OCI-LY1 (cell line): ENCODE results near the gene NUDT13.

ENCODE experiments used
- H2AFZ ChIP-seq: fragments of 200-600 bp; sonication (generic), shearing (Covaris generic); 2 replicates; pipeline ENCODE4 v1.6.0; 2014; ENCODE audit warnings: antibody characterized with exemption, mild to moderate bottlenecking, low read length
- H3F3A ChIP-seq: fragments of 200-600 bp; sonication (generic), shearing (Covaris generic); 2 replicates; pipeline ENCODE4 v1.6.0; 2014; ENCODE audit warnings: mild to moderate bottlenecking, antibody characterized with exemption, low read length, moderate library complexity; ENCODE audit not compliant: insufficient read depth
- H3K27ac ChIP-seq: fragments of 200-600 bp; sonication (generic); 2 replicates; pipeline ENCODE4 v1.5.1; 2014; ENCODE audit warnings: low read length, mixed run types, mild to moderate bottlenecking, low read depth; ENCODE audit not compliant: poor library complexity, severe bottlenecking
- H3K27me3 ChIP-seq: fragments of 200-600 bp; sonication (generic); 2 replicates; pipeline ENCODE4 v1.6.0; 2014; ENCODE audit warnings: antibody characterized with exemption, mild to moderate bottlenecking, low read length, moderate library complexity; ENCODE audit not compliant: insufficient read depth
- H3K36me3 ChIP-seq: fragments of 200-600 bp; sonication (generic); 2 replicates; pipeline ENCODE4 v1.6.1; 2014; ENCODE audit warnings: mild to moderate bottlenecking, antibody characterized with exemption, low read length, moderate library complexity, mixed read lengths; ENCODE audit not compliant: insufficient read depth
- H3K4me1 ChIP-seq: fragments of 200-600 bp; sonication (generic); 2 replicates; pipeline ENCODE4 v1.5.1; 2014; ENCODE audit warnings: mild to moderate bottlenecking, low read length, moderate library complexity; ENCODE audit not compliant: insufficient read depth, severe bottlenecking
- H3K4me2 ChIP-seq: fragments of 200-600 bp; sonication (generic), shearing (Covaris generic); 2 replicates; pipeline ENCODE4 v1.6.1; 2014; ENCODE audit warnings: low read length
- H3K4me3 ChIP-seq: fragments of 200-600 bp; sonication (generic); 2 replicates; pipeline ENCODE4 v1.5.1; 2014; ENCODE audit warnings: low read length, low read depth, mild to moderate bottlenecking, mixed read lengths; ENCODE audit not compliant: poor library complexity, severe bottlenecking
- H3K79me2 ChIP-seq: fragments of 200-600 bp; shearing (Covaris generic); 2 replicates; pipeline ENCODE4 v1.6.1; 2016; ENCODE audit warnings: mixed run types, low read length, mixed read lengths; ENCODE audit not compliant: insufficient read depth
- H3K9ac ChIP-seq: fragments of 200-600 bp; sonication (generic), shearing (Covaris generic); 2 replicates; pipeline ENCODE4 v1.6.1; 2014; ENCODE audit warnings: mild to moderate bottlenecking, low read length, mixed read lengths
- H3K9me2 ChIP-seq: fragments of 200-600 bp; sonication (generic), shearing (Covaris generic); 2 replicates; pipeline ENCODE4 v1.6.1; 2014; ENCODE audit warnings: low read depth, mild to moderate bottlenecking, low read length, mixed read lengths
- H3K9me3 ChIP-seq: fragments of 200-600 bp; shearing (Covaris generic); 2 replicates; pipeline ENCODE4 v1.6.1; 2014; ENCODE audit warnings: low read length, mixed read lengths
- H4K20me1 ChIP-seq: fragments of 200-600 bp; sonication (generic), shearing (Covaris generic); 2 replicates; pipeline ENCODE4 v1.6.0; 2016; ENCODE audit warnings: mild to moderate bottlenecking, low read length; ENCODE audit not compliant: insufficient read depth
- CTCF ChIP-seq: fragments of 200-600 bp; sonication (generic), shearing (Covaris generic); IDR thresholded peaks from 2 replicates; pipeline ENCODE4 v1.5.1; 2017; ENCODE audit warnings: mild to moderate bottlenecking, antibody characterized with exemption, low read length, moderate library complexity, mixed read lengths
- EZH2 ChIP-seq: fragments of 200-600 bp; sonication (generic), shearing (Covaris generic); IDR thresholded peaks from 2 replicates; pipeline ENCODE4 v1.8.0; 2017; ENCODE audit warnings: borderline replicate concordance, mixed run types, mild to moderate bottlenecking, antibody characterized with exemption, low read length, moderate library complexity, mixed read lengths

NUDT13 gene

GRCh38 chr10:73110345-73110849, at the start of gene NUDT13:
TSS of gene NUDT13 (plus strand) at chr10:73110455. CDS start at chr10:73114366, 3,911 bp downstream.
- Histone ChIP-seq H3K4me2 (peak within 1 kb of the TSS; percentile 89), H3K79me2 (no peaks in the 10 kb centered on the region), H3K9ac (peak within 1 kb of the TSS; percentile 85), H2AFZ (peak within 1 kb of the TSS; percentile 51; the same call in 1 of the 2 replicates), H3K9me2 (no peaks in the 10 kb centered on the region), H3K27ac (peak within 1 kb of the TSS; percentile 74), H3F3A (peaks cover 5% of the 10 kb centered on the region; the same call in 1 of the 2 replicates), H3K36me3 (no peaks in the 10 kb centered on the region; the same call in 1 of the 2 replicates), H3K27me3 (no peaks in the 10 kb centered on the region), H4K20me1 (no peaks in the 10 kb centered on the region), H3K9me3 (0 out of 2 replicates have a peak, but pooled peaks cover 2% of the 10 kb centered on the region), H3K4me3 (peak within 1 kb of the TSS; percentile 77), H3K4me1 (peaks cover 12% of the 10 kb centered on the region)
- TF ChIP-seq EZH2: no peak

- Histone ChIP-seq H3K79me2 (no peaks in the 10 kb centered on the region), H3K27ac (no peak overlapping the region), H3K9me3 (no peaks in the 10 kb centered on the region), H3K4me1 (no peaks in the 10 kb centered on the region), H3K9me2 (no peaks in the 10 kb centered on the region), H3K36me3 (peaks cover 29% of the 10 kb centered on the region; the same call in 1 of the 2 replicates), H3K27me3 (no peaks in the 10 kb centered on the region), H2AFZ (no peak overlapping the region), H3K4me3 (no peak overlapping the region), H3F3A (no peaks in the 10 kb centered on the region), H4K20me1 (no peaks in the 10 kb centered on the region), H3K4me2 (no peak overlapping the region), H3K9ac (no peak overlapping the region)
- no peak for TF ChIP-seq EZH2
- peak; percentile 64; the same call in 1 of the 2 replicates for TF ChIP-seq CTCF
These were observed 49.3 kb upstream of the NUDT13 start for GRCh38 chr10:73060738-73061635.

DNA sequence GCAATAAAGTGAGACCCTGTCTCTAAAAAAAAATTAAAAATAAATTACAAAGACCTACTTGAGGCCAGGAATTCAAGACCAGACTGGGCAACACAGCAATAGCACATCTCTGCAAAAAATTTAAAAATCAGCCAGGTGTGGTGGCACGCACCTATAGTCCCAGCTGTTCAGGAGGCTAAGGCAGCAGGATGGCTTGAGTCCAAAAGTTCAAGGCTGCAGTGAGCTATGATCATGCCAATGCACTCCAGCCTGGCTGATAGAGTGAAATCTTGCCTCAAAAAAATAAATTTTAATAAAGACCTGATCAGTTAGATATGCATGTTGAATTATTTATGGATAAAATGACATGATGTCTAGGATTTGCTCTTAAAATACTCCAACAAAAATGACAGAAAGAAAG, 48.5 kb upstream of the NUDT13 start:
- Histone ChIP-seq H2AFZ (no peak overlapping the region), H3K27ac (no peak overlapping the region), H3K36me3 (peaks cover 36% of the 10 kb centered on the region; the same call in 1 of the 2 replicates), H3K4me2 (no peak overlapping the region), H3K9ac (no peak overlapping the region), H3K4me3 (no peak overlapping the region), H3K4me1 (no peaks in the 10 kb centered on the region), H4K20me1 (no peaks in the 10 kb centered on the region), H3K27me3 (no peaks in the 10 kb centered on the region), H3F3A (no peaks in the 10 kb centered on the region), H3K9me3 (no peaks in the 10 kb centered on the region), H3K9me2 (no peaks in the 10 kb centered on the region), H3K79me2 (no peaks in the 10 kb centered on the region)
- TF ChIP-seq EZH2: no peak
- TF ChIP-seq CTCF: no peak
